NCI-H524 treated with DMSO at 0.1 percent for 48 hours (cell line): Measurements from ENCODE around the gene KIFC3.
"Not testable (repeated sequence)": the region's sequence is repeated elsewhere in the genome, so short reads cannot be mapped to it uniquely, and the experiment has no call there.

Experiments used
- DNase-seq: peaks from one replicate; lab custom pipeline; 2025; lab: John Stamatoyannopoulos, UW

Gene KIFC3

GRCh38 chr16:57753448-57754353, 48.6 kb downstream of the KIFC3 start:
- DNase-seq = no peak

GRCh38 chr16:57752581-57753447, 49.5 kb downstream of the KIFC3 start:
- DNase-seq = no peak

- no peak for DNase-seq
These were observed 50.1 kb downstream of the KIFC3 start for GRCh38 chr16:57752203-57752580.

- DNase-seq = no peak
These were observed 50.6 kb downstream of the KIFC3 start for GRCh38 chr16:57751539-57752202.

- no peak for DNase-seq
These were observed 51.3 kb downstream of the KIFC3 start for GRCh38 chr16:57750796-57751538.

GRCh38 chr16:57749856-57750452, 52.3 kb downstream of the KIFC3 start:
- no peak for DNase-seq

GRCh38 chr16:57749101-57749692, 53.1 kb downstream of the KIFC3 start:
- DNase-seq = no peak

GRCh38 chr16:57748596-57748995, 53.7 kb downstream of the KIFC3 start:
- no peak for DNase-seq

- DNase-seq = no peak
These were observed 54.3 kb downstream of the KIFC3 start for GRCh38 chr16:57747996-57748395.

GRCh38 chr16:57747496-57747895, 54.8 kb downstream of the KIFC3 start:
- no peak for DNase-seq

GRCh38 chr16:57747091-57747490, 55.2 kb downstream of the KIFC3 start:
- DNase-seq = no peak

- not testable (repeated sequence) for DNase-seq
These were observed 56.0 kb downstream of the KIFC3 start for GRCh38 chr16:57746316-57746715.

- peak; percentile 42 for DNase-seq
These were observed 56.5 kb downstream of the KIFC3 start for GRCh38 chr16:57745768-57746167.

GRCh38 chr16:57744642-57744903, 57.7 kb downstream of the KIFC3 start:
- DNase-seq = no peak

- DNase-seq = no peak
These were observed 58.2 kb downstream of the KIFC3 start for GRCh38 chr16:57743886-57744641.

- no peak for DNase-seq
These were observed 58.8 kb downstream of the KIFC3 start for GRCh38 chr16:57743458-57743857.

- DNase-seq = no peak
These were observed 59.7 kb downstream of the KIFC3 start for GRCh38 chr16:57742543-57742942.

- DNase-seq = peak; percentile 91
These were observed 60.6 kb downstream of the KIFC3 start for GRCh38 chr16:57741660-57742191.

- no peak for DNase-seq
These were observed 61.7 kb downstream of the KIFC3 start for GRCh38 chr16:57740423-57741071.
